Lower leg skin (tissue), 3 donors: ENCODE data around the gene PEAR1.

Experiments
- POLR2A ChIP-seq, 2 donors: fragments of 450-650 bp; IDR thresholded peaks; one replicate each; pipeline ENCODE4 v1.6.1; 2016 to 2017; ENCODE audit warnings: antibody characterized with exemption in 2 of 2, mild to moderate bottlenecking in 1 of 2, moderate library complexity in 1 of 2
- TF ChIP-seq, protein P1 (sequence below), 3 donors: fragments of 450-650 bp; IDR thresholded peaks; one replicate each; pipeline ENCODE4 v1.5.1; 2016; ENCODE audit warnings: antibody characterized with exemption in 3 of 3, mild to moderate bottlenecking in 3 of 3, moderate library complexity in 2 of 3

DNA sequence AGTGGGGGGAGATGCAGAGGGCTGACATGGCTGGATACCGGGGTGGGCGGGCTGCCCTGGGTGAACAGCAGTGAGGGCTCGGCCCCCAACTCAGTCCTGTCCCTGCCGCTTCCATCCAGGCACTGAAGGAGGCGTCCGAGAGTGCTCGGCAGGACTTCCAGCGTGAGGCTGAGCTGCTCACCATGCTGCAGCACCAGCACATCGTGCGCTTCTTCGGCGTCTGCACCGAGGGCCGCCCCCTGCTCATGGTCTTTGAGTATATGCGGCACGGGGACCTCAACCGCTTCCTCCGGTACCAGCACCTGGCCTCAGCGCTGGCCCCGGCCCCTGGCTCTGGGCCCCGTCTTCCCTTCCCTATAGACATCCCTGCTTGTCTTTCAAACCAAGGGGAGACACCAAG lies 17.2 kb upstream of the PEAR1 start:
- TF ChIP-seq POLR2A (IDR thresholded peaks at IDR 0.05), result no peak
- TF ChIP-seq, protein P1, sequence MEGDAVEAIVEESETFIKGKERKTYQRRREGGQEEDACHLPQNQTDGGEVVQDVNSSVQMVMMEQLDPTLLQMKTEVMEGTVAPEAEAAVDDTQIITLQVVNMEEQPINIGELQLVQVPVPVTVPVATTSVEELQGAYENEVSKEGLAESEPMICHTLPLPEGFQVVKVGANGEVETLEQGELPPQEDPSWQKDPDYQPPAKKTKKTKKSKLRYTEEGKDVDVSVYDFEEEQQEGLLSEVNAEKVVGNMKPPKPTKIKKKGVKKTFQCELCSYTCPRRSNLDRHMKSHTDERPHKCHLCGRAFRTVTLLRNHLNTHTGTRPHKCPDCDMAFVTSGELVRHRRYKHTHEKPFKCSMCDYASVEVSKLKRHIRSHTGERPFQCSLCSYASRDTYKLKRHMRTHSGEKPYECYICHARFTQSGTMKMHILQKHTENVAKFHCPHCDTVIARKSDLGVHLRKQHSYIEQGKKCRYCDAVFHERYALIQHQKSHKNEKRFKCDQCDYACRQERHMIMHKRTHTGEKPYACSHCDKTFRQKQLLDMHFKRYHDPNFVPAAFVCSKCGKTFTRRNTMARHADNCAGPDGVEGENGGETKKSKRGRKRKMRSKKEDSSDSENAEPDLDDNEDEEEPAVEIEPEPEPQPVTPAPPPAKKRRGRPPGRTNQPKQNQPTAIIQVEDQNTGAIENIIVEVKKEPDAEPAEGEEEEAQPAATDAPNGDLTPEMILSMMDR (IDR thresholded peaks at IDR 0.05), result no peak
